Measurements from ENCODE around the gene LPP. TPM values are rescaled to one million over a fixed set of nuclear protein-coding genes. Genes with fewer than 3 reads are reported as not detected.

The LPP gene
- total and polyA plus RNA-seq, 2 donors (not counting 1 experiment from before 2014, with no cell fraction given): 7.6 to 81.7 TPM

GRCh38 chr3:188191460-188191859, 37.5 kb downstream of the LPP start:
- Histone ChIP-seq H3K36me3 (replicated peaks in 1 of 2; ENCODE audit: control extremely low read depth in 1 of 2, control insufficient read depth in 1 of 2, extremely low read depth in 1 of 2, insufficient read depth in 2 of 2, low read length in 1 of 2) (peaks cover 0 to 19% of the 10 kb centered on the region in 2 experiments), H3K27ac (ENCODE audit: low read length in 2 of 2) (no peak overlapping the region), H3K27me3 (replicated peaks in 1 of 4; ENCODE audit: control extremely low read depth in 1 of 4, control insufficient read depth in 3 of 4, insufficient read depth in 4 of 4, low read length in 3 of 4) (no peaks in the 10 kb centered on the region), H3K4me2 (replicated peaks; ENCODE audit: low read depth, low read length, poor library complexity, severe bottlenecking) (no peak overlapping the region), H3K4me1 (ENCODE audit: control insufficient read depth in 2 of 2, insufficient read depth in 2 of 2, low read length in 2 of 2) (peaks cover 12 to 13% of the 10 kb centered on the region in 2 donors), H3K79me2 (ENCODE audit: control insufficient read depth, insufficient read depth, low read length) (peaks cover 72% of the 10 kb centered on the region), H3K4me3 (ENCODE audit: control extremely low read depth in 1 of 5, extremely low read depth in 1 of 5, insufficient read depth in 1 of 5, low read depth in 2 of 5, low read length in 4 of 5) (no peak overlapping the region), H4K20me1 (ENCODE audit: control insufficient read depth, insufficient read depth, low read length, poor library complexity, severe bottlenecking) (no peaks in the 10 kb centered on the region), H3K9ac (ENCODE audit: low read length) (no peak overlapping the region), H2AFZ (ENCODE audit: insufficient read depth, low read depth, low read length, poor library complexity, severe bottlenecking) (no peak overlapping the region), H3K9me3 (ENCODE audit: control extremely low read depth in 1 of 3, control insufficient read depth in 2 of 3, insufficient read depth in 1 of 3, low read length in 2 of 3) (no peaks in the 10 kb centered on the region)
- H3K4me3 Mint-ChIP-seq: no peak overlapping the region
- DNase-seq (no peak), ATAC-seq (ENCODE audit: low read depth) (no peak)
- CTCF ChIA-PET: interaction anchor here (1.2 kb wide), 1 partner anchor 451 kb away, joined by 3 read pairs; no protein-coding TSS in a partner anchor
- no peak overlapping the region for H3K27ac Mint-ChIP-seq
- no peak for TF ChIP-seq CTCF (IDR thresholded peaks at IDR 0.05)
- TF ChIP-seq EZH2 (IDR thresholded peaks at IDR 0.05; ENCODE audit: borderline replicate concordance, insufficient read depth, low read depth, low read length, poor library complexity, severe bottlenecking): no peak
- H3K9me3 Mint-ChIP-seq (ENCODE audit: insufficient read depth): no peaks in the 10 kb centered on the region
- POLR2A ChIA-PET: no interaction called here
- 80% methylated on average over 1 of the region's 3 CpGs for WGBS (ENCODE audit: insufficient coverage)
- intact Hi-C loops (cut with micrococcal nuclease): no loop called here
- no peaks in the 10 kb centered on the region for H3K27me3 Mint-ChIP-seq
- peaks cover 42% of the 10 kb centered on the region for H3K4me1 Mint-ChIP-seq

GRCh38 chr3:188192034-188192433, 38.1 kb downstream of the LPP start:
- DNase-seq (no peak), ATAC-seq (ENCODE audit: low read depth) (no peak)
- no peak overlapping the region for H2AFZ ChIP-seq (ENCODE audit: insufficient read depth, low read depth, low read length, poor library complexity, severe bottlenecking)
- H3K79me2 ChIP-seq (ENCODE audit: control insufficient read depth, insufficient read depth, low read length): peaks cover 74% of the 10 kb centered on the region
- peaks cover 7 to 9% of the 10 kb centered on the region in 2 donors for H3K4me1 ChIP-seq (ENCODE audit: control insufficient read depth in 2 of 2, insufficient read depth in 2 of 2, low read length in 2 of 2)
- H3K4me2 ChIP-seq (replicated peaks; ENCODE audit: low read depth, low read length, poor library complexity, severe bottlenecking): no peak overlapping the region
- H3K4me3 Mint-ChIP-seq: no peak overlapping the region
- peaks cover 41% of the 10 kb centered on the region for H3K4me1 Mint-ChIP-seq
- peaks cover 0 to 19% of the 10 kb centered on the region in 2 experiments for H3K36me3 ChIP-seq (replicated peaks in 1 of 2; ENCODE audit: control extremely low read depth in 1 of 2, control insufficient read depth in 1 of 2, extremely low read depth in 1 of 2, insufficient read depth in 2 of 2, low read length in 1 of 2)
- intact Hi-C loops (cut with micrococcal nuclease): no loop called here
- no peak for TF ChIP-seq EZH2 (IDR thresholded peaks at IDR 0.05; ENCODE audit: borderline replicate concordance, insufficient read depth, low read depth, low read length, poor library complexity, severe bottlenecking)
- H4K20me1 ChIP-seq (ENCODE audit: control insufficient read depth, insufficient read depth, low read length, poor library complexity, severe bottlenecking): no peaks in the 10 kb centered on the region
- ChIA-PET POLR2A (no interaction called here), CTCF (no interaction called here)
- H3K27ac ChIP-seq (ENCODE audit: low read length in 2 of 2): no peak overlapping the region
- H3K27me3 ChIP-seq (replicated peaks in 1 of 4; ENCODE audit: control extremely low read depth in 1 of 4, control insufficient read depth in 3 of 4, insufficient read depth in 4 of 4, low read length in 3 of 4): no peaks in the 10 kb centered on the region
- H3K4me3 ChIP-seq (ENCODE audit: control extremely low read depth in 1 of 5, extremely low read depth in 1 of 5, insufficient read depth in 1 of 5, low read depth in 2 of 5, low read length in 4 of 5): no peak overlapping the region
- H3K27me3 Mint-ChIP-seq: no peaks in the 10 kb centered on the region
- WGBS (ENCODE audit: insufficient coverage): 100% methylated on average over 1 of the region's 2 CpGs
- H3K9me3 Mint-ChIP-seq (ENCODE audit: insufficient read depth): no peaks in the 10 kb centered on the region
- no peak overlapping the region for H3K9ac ChIP-seq (ENCODE audit: low read length)
- H3K27ac Mint-ChIP-seq: no peak overlapping the region
- H3K9me3 ChIP-seq (ENCODE audit: control extremely low read depth in 1 of 3, control insufficient read depth in 2 of 3, insufficient read depth in 1 of 3, low read length in 2 of 3): no peaks in the 10 kb centered on the region
